Activated CD4-positive, alpha-beta T cell treated with anti-CD3 and anti-CD28 coated beads for 24 hours (primary cell): ENCODE data around the gene SH3RF3.
"Not testable (repeated sequence)": the region's sequence is repeated elsewhere in the genome, so short reads cannot be mapped to it uniquely, and the experiment has no call there.

Experiments
- DNase-seq, 2 donors: peaks; one replicate each; pipeline ENCODE4 v3.0.0-alpha.2; 2020; ENCODE audit warnings: low read depth in 2 of 2

Gene SH3RF3

GRCh38 chr2:109523536-109524361 is 394.7 kb downstream of the SH3RF3 start:
- DNase-seq: no peak

- DNase-seq: no peak
Observed at GRCh38 chr2:109525836-109526235, 396.8 kb downstream of the SH3RF3 start.

GRCh38 chr2:109526442-109526970 is 397.5 kb downstream of the SH3RF3 start:
- no peak for DNase-seq

GRCh38 chr2:109527079-109527478 is 398.1 kb downstream of the SH3RF3 start:
- DNase-seq: no peak

GRCh38 chr2:109527846-109528705 is 399.1 kb downstream of the SH3RF3 start:
- no peak for DNase-seq

- DNase-seq: no peak
Observed at GRCh38 chr2:109528811-109529501, 400.0 kb downstream of the SH3RF3 start.

- DNase-seq: no peak
Observed at GRCh38 chr2:109529532-109530449, 400.8 kb downstream of the SH3RF3 start.

- DNase-seq: no peak
Observed at GRCh38 chr2:109530712-109531111, 401.7 kb downstream of the SH3RF3 start.

- DNase-seq: no peak
Observed at GRCh38 chr2:109531221-109531620, 402.2 kb downstream of the SH3RF3 start.

- DNase-seq: no peak
Observed at GRCh38 chr2:109531896-109532727, 403.1 kb downstream of the SH3RF3 start.

GRCh38 chr2:109532728-109533076 is 403.7 kb downstream of the SH3RF3 start:
- no peak for DNase-seq

- no peak for DNase-seq
Observed at GRCh38 chr2:109533823-109534222, 404.8 kb downstream of the SH3RF3 start.

GRCh38 chr2:109535217-109535946 is 406.4 kb downstream of the SH3RF3 start:
- DNase-seq: no peak

GRCh38 chr2:109536556-109536955 is 407.6 kb downstream of the SH3RF3 start:
- DNase-seq: not testable (repeated sequence)

- DNase-seq: no peak
Observed at GRCh38 chr2:109537565-109538222, 408.7 kb downstream of the SH3RF3 start.

- DNase-seq: no peak
Observed at GRCh38 chr2:109538546-109538945, 409.5 kb downstream of the SH3RF3 start.

GRCh38 chr2:109542384-109542783 is 413.4 kb downstream of the SH3RF3 start:
- DNase-seq: no peak

GRCh38 chr2:109545828-109546713 is 417.1 kb downstream of the SH3RF3 start:
- DNase-seq: peak; percentile 35 to 44
